ENCODE results near the gene TMEM17. TPM values are rescaled to one million over a fixed set of nuclear protein-coding genes. Genes with fewer than 3 reads are reported as not detected.

The TMEM17 gene
- total and polyA plus RNA-seq, 2 of the 13 experiments (the other 11 are each of a cell fraction or from before 2014, with no cell fraction given): 0.22 to 0.50 TPM

DNA sequence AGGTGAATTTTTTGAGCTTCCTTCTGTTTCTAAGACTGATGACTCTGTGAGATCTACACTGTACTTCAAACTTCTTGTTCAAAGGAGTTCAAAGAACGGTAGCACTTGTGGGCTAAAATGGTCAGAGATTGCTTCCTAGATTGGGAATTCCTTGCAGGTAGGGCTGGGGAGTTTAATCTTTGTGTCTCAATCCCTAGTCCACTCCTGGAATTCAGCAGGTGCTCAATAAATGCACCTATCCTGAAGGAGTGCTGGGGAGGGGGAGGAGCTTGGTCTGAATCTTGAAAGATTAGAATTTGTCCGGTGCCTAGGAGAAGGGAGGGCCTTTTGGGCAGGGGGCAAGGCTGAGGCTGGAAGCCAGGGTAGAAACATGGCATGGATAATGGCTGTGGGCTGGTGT, 34.6 kb downstream of the TMEM17 start (continued):
- TF ChIP-seq, protein P1, sequence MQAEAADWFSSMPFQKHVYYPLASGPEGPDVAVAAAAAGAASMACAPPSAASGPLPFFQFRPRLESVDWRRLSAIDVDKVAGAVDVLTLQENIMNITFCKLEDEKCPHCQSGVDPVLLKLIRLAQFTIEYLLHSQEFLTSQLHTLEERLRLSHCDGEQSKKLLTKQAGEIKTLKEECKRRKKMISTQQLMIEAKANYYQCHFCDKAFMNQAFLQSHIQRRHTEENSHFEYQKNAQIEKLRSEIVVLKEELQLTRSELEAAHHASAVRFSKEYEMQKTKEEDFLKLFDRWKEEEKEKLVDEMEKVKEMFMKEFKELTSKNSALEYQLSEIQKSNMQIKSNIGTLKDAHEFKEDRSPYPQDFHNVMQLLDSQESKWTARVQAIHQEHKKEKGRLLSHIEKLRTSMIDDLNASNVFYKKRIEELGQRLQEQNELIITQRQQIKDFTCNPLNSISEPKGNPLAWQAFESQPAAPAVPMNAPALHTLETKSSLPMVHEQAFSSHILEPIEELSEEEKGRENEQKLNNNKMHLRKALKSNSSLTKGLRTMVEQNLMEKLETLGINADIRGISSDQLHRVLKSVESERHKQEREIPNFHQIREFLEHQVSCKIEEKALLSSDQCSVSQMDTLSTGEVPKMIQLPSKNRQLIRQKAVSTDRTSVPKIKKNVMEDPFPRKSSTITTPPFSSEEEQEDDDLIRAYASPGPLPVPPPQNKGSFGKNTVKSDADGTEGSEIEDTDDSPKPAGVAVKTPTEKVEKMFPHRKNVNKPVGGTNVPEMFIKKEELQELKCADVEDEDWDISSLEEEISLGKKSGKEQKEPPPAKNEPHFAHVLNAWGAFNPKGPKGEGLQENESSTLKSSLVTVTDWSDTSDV (CRISPR knock-in tag; IDR thresholded peaks at IDR 0.05): no peak
- no peak for TF ChIP-seq RARA (CRISPR knock-in tag; IDR thresholded peaks at IDR 0.05)

DNA sequence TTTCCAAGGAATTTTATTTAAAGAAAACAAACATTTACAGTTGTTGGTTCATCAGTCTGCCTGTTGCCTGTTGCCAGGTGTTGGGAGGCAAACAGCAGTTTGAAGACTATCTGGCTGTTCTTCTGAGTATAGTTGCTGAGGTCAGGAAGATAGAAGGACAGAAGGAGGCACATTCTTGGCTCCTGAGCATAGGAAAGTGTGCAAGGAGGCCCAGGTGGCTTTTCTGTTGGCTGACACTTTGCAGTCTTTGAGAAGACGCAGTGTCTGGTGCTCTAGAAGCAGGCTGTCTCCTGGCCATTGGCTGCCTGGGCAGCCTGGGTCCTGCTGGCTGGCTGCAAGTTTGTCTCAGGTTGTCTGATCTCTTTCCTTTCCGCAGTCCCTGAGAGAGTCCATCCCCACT, 36.4 kb downstream of the TMEM17 start:
- no peaks in the 10 kb centered on the region for H4K20me1 ChIP-seq (ENCODE audit: insufficient read depth, low read length)
- 95% methylated on average over 2 of the region's 2 CpGs for WGBS (ENCODE audit: low lambda C conversion rate)
- H3K9ac ChIP-seq (ENCODE audit: insufficient read depth, low read depth, low read length): no peak overlapping the region
- no peaks in the 10 kb centered on the region for H3K79me2 ChIP-seq (ENCODE audit: insufficient read depth, low read length)
- no peak overlapping the region for H3K27ac ChIP-seq (ENCODE audit: extremely low read length, insufficient read depth, low read length)
- FAIRE-seq (no peak), ATAC-seq (no peak), DNase-seq (ENCODE audit: low spot score) (no peak)
- ChIA-PET CTCF (ENCODE audit: low intra/inter-chr PET ratio, low total read pairs) (no interaction called here), POLR2A (interaction anchor here (0.9 to 4.1 kb wide), 5 partner anchors 12 to 236 kb away, joined by 4 to 37 read pairs (median 5); partner anchors contain the start of gene EHBP1)
- TF ChIP-seq, protein P2, sequence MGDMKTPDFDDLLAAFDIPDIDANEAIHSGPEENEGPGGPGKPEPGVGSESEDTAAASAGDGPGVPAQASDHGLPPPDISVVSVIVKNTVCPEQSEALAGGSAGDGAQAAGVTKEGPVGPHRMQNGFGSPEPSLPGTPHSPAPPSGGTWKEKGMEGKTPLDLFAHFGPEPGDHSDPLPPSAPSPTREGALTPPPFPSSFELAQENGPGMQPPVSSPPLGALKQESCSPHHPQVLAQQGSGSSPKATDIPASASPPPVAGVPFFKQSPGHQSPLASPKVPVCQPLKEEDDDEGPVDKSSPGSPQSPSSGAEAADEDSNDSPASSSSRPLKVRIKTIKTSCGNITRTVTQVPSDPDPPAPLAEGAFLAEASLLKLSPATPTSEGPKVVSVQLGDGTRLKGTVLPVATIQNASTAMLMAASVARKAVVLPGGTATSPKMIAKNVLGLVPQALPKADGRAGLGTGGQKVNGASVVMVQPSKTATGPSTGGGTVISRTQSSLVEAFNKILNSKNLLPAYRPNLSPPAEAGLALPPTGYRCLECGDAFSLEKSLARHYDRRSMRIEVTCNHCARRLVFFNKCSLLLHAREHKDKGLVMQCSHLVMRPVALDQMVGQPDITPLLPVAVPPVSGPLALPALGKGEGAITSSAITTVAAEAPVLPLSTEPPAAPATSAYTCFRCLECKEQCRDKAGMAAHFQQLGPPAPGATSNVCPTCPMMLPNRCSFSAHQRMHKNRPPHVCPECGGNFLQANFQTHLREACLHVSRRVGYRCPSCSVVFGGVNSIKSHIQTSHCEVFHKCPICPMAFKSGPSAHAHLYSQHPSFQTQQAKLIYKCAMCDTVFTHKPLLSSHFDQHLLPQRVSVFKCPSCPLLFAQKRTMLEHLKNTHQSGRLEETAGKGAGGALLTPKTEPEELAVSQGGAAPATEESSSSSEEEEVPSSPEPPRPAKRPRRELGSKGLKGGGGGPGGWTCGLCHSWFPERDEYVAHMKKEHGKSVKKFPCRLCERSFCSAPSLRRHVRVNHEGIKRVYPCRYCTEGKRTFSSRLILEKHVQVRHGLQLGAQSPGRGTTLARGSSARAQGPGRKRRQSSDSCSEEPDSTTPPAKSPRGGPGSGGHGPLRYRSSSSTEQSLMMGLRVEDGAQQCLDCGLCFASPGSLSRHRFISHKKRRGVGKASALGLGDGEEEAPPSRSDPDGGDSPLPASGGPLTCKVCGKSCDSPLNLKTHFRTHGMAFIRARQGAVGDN (CRISPR knock-in tag; IDR thresholded peaks at IDR 0.05): 0 out of 2 replicates have a peak, but pooled peaks have one; percentile 2
- TF ChIP-seq TBX2 (CRISPR knock-in tag; IDR thresholded peaks at IDR 0.05; ENCODE audit: borderline replicate concordance): 0 out of 2 replicates have a peak, but pooled peaks have one; percentile 26
- TF ChIP-seq GATAD1 (CRISPR knock-in tag; IDR thresholded peaks at IDR 0.05): no peak
- no peak for TF ChIP-seq ZNF547 (CRISPR knock-in tag; IDR thresholded peaks at IDR 0.05)
- TF ChIP-seq ATF7-NPFF (CRISPR knock-in tag; IDR thresholded peaks at IDR 0.05; ENCODE audit: low read depth): 0 out of 2 replicates have a peak, but pooled peaks have one; percentile 45
- 0 out of 2 replicates have a peak, but pooled peaks have one; percentile 20 for TF ChIP-seq ZNF138 (CRISPR knock-in tag; IDR thresholded peaks at IDR 0.05; ENCODE audit: low read depth)
- TF ChIP-seq, protein P3, sequence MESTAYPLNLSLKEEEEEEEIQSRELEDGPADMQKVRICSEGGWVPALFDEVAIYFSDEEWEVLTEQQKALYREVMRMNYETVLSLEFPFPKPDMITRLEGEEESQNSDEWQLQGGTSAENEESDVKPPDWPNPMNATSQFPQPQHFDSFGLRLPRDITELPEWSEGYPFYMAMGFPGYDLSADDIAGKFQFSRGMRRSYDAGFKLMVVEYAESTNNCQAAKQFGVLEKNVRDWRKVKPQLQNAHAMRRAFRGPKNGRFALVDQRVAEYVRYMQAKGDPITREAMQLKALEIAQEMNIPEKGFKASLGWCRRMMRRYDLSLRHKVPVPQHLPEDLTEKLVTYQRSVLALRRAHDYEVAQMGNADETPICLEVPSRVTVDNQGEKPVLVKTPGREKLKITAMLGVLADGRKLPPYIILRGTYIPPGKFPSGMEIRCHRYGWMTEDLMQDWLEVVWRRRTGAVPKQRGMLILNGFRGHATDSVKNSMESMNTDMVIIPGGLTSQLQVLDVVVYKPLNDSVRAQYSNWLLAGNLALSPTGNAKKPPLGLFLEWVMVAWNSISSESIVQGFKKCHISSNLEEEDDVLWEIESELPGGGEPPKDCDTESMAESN (CRISPR knock-in tag; conservative IDR thresholded peaks at IDR 0.05): no peak
- 0 out of 2 replicates have a peak, but pooled peaks have one; percentile 58 for TF ChIP-seq EED (CRISPR knock-in tag; IDR thresholded peaks at IDR 0.05)
- in situ Hi-C loops (cut with HindIII; ENCODE audit: extremely low pct_ligation_motif_present, low pct_unique_long_range_greater_than_20kb): no loop called here
- peaks cover 87% of the 10 kb centered on the region for H3K4me1 ChIP-seq (ENCODE audit: insufficient read depth, low read length)
- no peak overlapping the region for H3K4me3 ChIP-seq (replicated peaks in 1 of 3; ENCODE audit: insufficient read depth in 1 of 3, low read depth in 2 of 3, low read length in 3 of 3)
- peak overlapping the region; percentile 16 for H2AFZ ChIP-seq (ENCODE audit: low read length)
- H3K4me2 ChIP-seq (ENCODE audit: low read depth, low read length): no peak overlapping the region
- intact Hi-C loops (cut with micrococcal nuclease; ENCODE audit: unreplicated experiment): no loop called here
- BruUV-seq (replicated peaks): no TSS peak
- no peaks in the 10 kb centered on the region for H3K36me3 ChIP-seq (replicated peaks in 1 of 2; ENCODE audit: control insufficient read depth in 1 of 2, insufficient read depth in 2 of 2, low read length in 2 of 2)
- no peaks in the 10 kb centered on the region for H3K9me3 ChIP-seq (ENCODE audit: low read length)
- no peaks in the 10 kb centered on the region for H3K27me3 ChIP-seq (ENCODE audit: control insufficient read depth in 1 of 2, insufficient read depth in 2 of 2, low read length in 2 of 2)
